ENCODE measurements around the gene HAND2. TPM values are rescaled to one million over a fixed set of nuclear protein-coding genes. Genes with fewer than 3 reads are reported as not detected.

Gene HAND2
- total RNA-seq, 4 donors from 2014 or later, result 0.31 to 3.8 (median 1.8) TPM

- intact Hi-C loops (cut with DNase I), result no loop called here
- DNase-seq, result no peak
- H3K27ac ChIP-seq, result no peak overlapping the region
- H3K4me1 ChIP-seq, result peaks cover 0 to 12% (median 3%) of the 10 kb centered on the region in 3 donors
- H3K27me3 ChIP-seq, result no peaks in the 10 kb centered on the region
- H3K4me3 ChIP-seq, result no peak overlapping the region
- TF ChIP-seq CTCF (IDR thresholded peaks at IDR 0.05) (no peak), POLR2A (IDR thresholded peaks at IDR 0.05) (no peak)
- WGBS, 2 donors, result 55 to 91% methylated on average over 1 of the region's 1 CpG
- H3K36me3 ChIP-seq, result no peaks in the 10 kb centered on the region
- H3K9me3 ChIP-seq, result no peaks in the 10 kb centered on the region
Observed at GRCh38 chr4:173486714-173487392, 43.2 kb downstream of the HAND2 start.

- WGBS, 2 donors, result 75 to 93% methylated on average over 1 of the region's 1 CpG
- intact Hi-C loops (cut with DNase I), result no loop called here
- Histone ChIP-seq H3K4me1 (peaks cover 0 to 4% (median 0%) of the 10 kb centered on the region in 3 donors), H3K9me3 (no peaks in the 10 kb centered on the region), H3K27ac (no peak overlapping the region), H3K36me3 (no peaks in the 10 kb centered on the region), H3K4me3 (no peak overlapping the region), H3K27me3 (no peaks in the 10 kb centered on the region)
- no peak for DNase-seq
- no peak for TF ChIP-seq CTCF (IDR thresholded peaks at IDR 0.05)
Observed at GRCh38 chr4:173485164-173485563, 44.9 kb downstream of the HAND2 start.

- Histone ChIP-seq H3K27ac (no peak overlapping the region), H3K27me3 (no peaks in the 10 kb centered on the region), H3K4me3 (no peak overlapping the region), H3K36me3 (no peaks in the 10 kb centered on the region), H3K4me1 (peaks cover 0 to 4% (median 0%) of the 10 kb centered on the region in 3 donors), H3K9me3 (no peaks in the 10 kb centered on the region)
- no peak for DNase-seq
- intact Hi-C loops (cut with DNase I), result no loop called here
- TF ChIP-seq CTCF (IDR thresholded peaks at IDR 0.05), result no peak
- no peak for TF ChIP-seq POLR2A (IDR thresholded peaks at IDR 0.05)
- 93 to 100% methylated on average over 1 of the region's 1 CpG for whole genome bisulfite sequencing, 2 donors
Observed at GRCh38 chr4:173482330-173482931, 47.6 kb downstream of the HAND2 start.

- Histone ChIP-seq H3K36me3 (no peaks in the 10 kb centered on the region), H3K9me3 (no peaks in the 10 kb centered on the region), H3K4me1 (no peaks in the 10 kb centered on the region), H3K27me3 (no peaks in the 10 kb centered on the region), H3K27ac (peak overlapping the region in 1 of 4 donors; percentile 49), H3K4me3 (no peak overlapping the region)
- DNase-seq, result no peak
- WGBS, 2 donors, result 73 to 81% methylated on average over 4 of the region's 4 CpGs
- TF ChIP-seq POLR2A (IDR thresholded peaks at IDR 0.05) (no peak), CTCF (IDR thresholded peaks at IDR 0.05) (no peak)
- intact Hi-C loops (cut with DNase I), result no loop called here
Observed at GRCh38 chr4:173478913-173479283, 51.1 kb downstream of the HAND2 start.

- H3K27ac ChIP-seq, result peak overlapping the region in 2 of 4 donors; percentile 4 to 49
- H3K27me3 ChIP-seq, result no peaks in the 10 kb centered on the region
- DNase-seq, result no peak
- H3K4me1 ChIP-seq, result no peaks in the 10 kb centered on the region
- no peaks in the 10 kb centered on the region for H3K36me3 ChIP-seq
- no peak for TF ChIP-seq CTCF (IDR thresholded peaks at IDR 0.05)
- TF ChIP-seq POLR2A (IDR thresholded peaks at IDR 0.05), result no peak
- H3K4me3 ChIP-seq, result no peak overlapping the region
- WGBS, 2 donors, result 64 to 76% methylated on average over 5 of the region's 5 CpGs
- intact Hi-C loops (cut with DNase I), result no loop called here
- H3K9me3 ChIP-seq, result no peaks in the 10 kb centered on the region
Observed at GRCh38 chr4:173478201-173478912, 51.7 kb downstream of the HAND2 start.
